IPS-NIHi11 (cell line): ENCODE results near the gene PARP12.

ENCODE experiments used
- DNase-seq: peaks from one replicate; pipeline ENCODE4 v3.0.0; 2012; ENCODE audit warnings: mixed read lengths, low spot score

Gene PARP12

DNA sequence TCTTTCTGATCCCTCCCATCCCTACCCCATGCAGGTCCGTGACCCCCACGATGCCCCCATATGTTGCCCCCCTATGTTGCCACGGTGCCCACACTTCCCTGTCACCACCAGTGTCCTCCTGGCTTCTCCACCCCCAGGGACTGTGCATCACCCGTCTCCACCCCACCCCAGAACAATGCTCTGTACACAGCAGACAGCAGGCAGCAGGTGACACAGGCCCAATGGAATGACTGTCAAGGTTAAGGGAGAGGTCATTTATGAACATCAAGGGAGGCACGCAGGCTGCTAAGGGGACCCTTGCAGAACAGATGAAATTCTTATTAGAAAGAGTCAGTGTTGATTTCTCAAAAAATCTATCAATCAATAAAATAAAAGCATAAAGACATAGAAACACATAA, 71.5 kb downstream of the PARP12 start:
- DNase-seq: no peak

DNA sequence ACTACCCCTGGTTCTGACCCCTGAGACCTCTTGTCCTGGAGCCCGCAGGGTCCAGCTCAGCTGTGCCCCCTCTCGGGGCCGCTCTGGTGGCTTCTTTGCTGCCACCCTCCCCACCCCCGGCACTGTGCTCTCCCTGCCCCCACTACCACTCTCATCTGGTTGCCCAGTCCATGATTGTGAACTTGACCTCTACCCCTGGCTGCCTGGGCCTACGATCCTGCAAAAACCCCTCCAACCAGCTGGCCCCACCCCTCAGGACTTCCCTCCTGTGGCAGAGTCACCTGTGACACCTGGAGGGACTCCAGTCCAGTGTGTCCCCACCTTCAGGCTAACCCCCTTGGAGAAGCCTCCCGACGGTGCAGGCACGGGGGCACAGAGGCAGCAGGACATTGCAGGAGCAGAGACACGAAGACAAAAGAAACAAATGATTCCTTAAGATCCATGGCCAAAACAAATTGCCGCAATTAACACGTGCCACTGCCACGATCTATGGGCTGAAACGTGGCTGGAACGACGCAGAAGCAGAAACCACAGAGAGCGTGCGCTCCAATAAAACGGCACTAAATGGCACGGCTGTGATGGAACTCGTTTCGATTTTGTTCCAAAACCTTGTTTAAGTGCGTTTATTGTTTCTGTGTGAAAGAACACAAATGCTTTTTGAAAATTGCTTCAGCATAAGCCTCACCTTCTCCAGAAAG, 72.0 kb downstream of the PARP12 start:
- no peak for DNase-seq

DNA sequence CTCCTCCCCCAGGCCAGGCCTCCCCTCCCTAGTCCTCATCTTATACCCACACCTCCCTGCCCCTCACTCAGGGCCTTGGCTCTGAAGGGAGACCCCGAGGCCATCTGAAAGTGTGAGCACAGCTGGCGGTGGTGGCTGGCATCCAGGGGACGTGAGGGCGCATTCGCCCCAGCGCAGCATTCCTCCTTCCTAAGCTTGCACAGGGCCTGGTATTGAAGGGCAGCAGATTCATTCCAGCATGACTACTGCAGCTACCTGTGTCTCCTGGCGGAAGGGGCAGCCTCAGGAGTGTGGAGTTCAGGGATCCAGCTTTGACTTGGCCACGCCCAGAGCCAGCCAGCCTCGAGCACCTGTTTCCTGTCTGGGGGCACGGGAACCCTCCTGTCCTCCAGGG, 72.6 kb downstream of the PARP12 start:
- DNase-seq: no peak

DNA sequence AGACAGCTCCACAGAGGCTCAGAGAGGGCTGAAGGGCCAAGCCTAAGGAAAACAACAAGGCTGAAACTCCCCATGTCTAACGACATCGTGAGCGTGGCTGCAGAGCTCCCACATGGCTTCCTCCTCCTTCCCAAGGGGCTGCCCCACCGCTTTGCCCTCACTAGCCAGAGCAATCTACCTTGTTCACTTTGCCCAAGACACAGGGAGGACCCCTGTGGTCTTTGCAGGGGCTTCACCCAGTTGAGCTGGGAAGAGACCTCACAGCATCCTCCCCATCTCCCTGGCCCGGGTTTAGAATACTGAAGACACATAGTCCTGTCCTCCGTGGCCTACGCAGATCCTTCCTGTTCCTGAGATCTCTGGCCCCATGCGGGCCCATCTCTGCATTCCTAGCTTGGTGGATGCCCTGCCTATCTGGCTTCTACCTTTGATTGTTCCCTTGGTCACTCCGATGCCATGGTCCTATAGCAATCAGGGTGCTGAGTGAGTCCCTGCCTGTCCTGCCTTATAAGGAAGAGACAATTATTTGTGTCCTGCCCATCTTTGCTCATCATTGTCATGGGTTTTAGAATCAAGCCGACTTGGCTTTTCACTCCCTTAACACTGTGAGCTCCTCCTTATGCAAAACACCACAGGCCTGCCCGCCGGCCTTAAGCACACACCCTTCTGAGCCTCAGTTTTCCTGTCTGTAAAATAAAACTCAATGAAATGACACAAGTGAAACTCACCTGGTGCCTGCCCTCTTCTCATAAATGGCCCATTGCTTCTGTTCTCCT, 73.2 kb downstream of the PARP12 start:
- DNase-seq: no peak

DNA sequence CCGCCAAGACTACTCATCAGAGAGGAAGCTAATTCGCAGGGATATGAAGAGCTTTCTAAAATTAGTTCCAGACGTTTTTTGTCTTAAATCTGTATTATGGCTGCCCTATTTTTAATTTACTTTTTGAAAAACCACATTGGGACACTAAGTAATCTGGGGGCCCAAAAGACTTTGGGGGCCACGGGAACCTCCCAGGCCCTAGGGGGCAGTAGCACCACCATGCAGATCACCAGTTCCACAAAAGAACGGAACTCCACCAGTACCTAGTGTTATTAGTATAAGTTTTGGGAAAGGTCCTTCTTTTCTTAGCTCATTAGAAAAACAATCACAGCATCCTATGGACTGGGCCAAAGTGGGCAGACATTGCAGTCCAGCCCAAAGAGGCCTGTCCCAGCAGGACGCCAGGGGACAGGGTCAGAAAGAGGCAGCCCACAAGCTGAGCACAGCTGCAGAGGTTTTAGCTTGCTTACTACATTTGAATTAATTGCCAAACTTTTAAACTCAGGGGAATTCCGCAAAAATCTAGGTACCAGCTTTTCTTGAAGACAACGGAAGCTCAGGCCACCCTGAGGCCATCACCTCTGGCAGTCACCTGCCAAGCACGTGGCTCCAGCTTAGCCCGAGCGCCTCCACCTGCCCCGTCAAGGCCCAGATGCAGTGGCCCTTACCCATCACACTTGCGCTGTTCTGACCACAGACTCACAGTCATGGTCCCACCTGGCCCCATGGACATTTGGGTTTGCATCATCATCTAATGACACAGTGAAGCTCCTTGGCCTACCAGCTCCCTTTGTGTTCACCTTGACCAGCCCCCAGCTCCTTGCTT, 74.8 kb downstream of the PARP12 start:
- no peak for DNase-seq

DNA sequence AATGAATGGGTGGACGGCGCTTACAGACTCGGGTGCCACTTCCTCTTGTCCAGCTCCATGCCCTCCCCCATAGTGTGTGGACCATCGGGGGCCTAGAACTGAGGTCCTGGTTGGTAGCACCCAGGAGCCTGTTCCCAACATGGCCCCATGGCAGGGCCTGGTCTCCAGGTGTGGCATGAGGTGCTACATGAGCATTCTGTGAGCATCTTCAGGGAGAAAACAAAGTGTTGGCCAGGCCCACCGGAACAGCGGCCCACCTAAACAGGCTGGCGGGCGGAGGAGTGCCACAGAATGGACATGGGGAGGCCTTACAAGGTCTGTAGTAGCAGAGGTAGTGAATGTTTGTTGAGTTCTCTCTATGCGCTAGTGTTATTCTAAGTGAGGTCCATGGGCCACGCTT, 76.9 kb downstream of the PARP12 start:
- no peak for DNase-seq

DNA sequence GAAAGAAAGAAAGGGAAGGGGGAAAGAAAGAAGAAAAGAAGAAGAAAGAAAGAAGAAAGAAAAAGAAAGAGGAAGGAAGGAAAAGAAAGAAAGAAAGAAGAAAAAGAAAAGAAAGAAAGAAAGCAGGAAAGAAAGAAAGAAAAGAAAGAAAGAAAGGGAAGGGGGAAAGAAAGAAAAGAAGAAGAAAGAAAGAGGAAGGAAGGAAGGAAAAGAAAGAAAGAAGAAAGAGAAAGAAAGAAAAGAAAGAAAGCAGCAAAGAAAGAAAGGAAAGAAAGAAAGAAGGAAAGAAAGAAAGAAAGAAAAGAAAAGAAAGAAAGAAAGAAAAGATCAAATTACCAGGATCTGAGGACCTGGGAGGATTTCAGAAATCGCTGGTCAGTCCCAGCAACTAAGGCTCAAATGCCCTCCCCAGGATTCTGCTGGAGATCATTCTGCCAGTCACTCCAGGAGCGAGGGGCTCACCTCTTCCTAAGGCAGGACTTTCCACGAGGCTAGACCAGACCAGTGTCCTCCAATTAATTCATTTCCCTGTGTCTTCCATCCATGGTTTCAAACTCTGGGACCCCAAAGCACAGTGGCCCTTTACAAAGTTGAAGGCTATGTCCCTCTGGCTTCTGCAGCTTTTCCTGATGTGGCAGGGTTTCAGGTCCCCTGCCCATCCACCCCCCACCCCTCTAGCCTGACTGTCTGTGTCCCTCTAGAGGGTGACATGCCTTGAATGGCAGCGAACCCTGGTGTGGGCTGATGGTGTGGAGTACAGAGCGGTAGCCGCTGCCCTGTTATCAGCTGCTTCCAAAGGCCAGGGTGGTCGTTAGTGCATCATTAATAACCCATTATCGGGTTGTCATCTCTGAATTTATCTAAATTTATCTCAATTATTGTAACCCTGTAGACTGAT, 77.9 kb downstream of the PARP12 start:
- no peak for DNase-seq

DNA sequence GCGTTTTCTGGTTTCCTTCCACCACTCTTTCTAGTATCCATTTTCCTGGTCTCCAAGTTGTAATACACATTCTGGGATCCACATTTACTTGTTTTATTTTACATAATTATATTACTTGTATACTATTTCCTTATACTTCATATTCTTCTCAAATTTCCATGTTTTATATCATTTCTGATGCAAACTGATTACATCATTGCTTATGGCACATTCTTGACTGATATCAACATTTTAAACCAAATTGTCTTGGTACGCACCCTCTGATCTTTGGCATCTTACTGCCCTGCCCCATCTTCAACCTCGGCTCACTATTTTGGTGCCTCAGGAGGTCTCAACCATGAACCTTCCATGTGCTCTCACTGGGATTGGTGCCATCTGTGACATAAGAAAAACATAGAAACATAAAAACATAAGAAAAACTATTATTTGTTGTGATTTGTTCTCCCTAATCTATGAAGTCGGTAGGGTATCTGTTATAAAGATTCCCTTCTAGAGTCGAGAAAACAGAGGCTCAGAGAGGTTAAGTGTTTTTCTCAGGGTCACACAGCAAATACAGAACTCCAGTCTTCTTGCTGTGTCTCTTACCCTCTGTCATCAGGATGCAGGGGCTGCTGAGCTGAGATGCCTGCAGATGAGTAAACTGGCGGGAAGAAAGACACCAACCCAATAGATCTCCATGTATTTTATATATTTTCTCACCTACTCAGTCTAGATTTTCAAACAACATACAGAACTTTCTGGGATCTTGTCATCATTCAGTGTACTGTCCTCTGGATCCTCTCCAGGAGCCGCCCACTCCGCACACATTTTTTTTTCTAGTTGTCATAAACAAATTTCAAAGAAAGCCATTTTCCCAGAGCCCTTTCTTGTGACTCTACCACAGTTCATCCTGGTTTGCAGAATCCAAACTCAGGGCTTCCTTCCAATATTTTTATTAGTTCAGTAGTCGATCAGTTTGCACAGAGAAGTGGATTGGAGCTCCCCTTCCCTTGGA, 79.5 kb downstream of the PARP12 start:
- DNase-seq: no peak

DNA sequence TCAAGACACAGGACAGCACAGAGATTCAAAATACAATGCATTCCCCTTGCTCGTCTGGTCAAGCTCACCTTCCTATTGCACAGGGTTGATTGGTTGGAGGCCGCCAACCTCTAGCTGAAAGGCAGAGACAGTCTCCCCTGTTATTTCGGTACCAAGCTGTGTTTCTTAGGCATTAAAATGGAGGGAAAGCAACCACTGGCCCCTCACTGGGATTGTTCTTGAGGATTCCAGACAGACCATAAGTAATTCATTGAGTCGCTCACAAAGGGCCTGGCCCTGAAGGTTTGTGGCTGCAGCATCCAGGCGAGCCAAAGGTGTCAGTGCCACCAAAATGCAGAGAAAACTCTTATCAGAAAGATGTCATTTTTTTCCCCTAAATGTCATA, 81.2 kb downstream of the PARP12 start:
- no peak for DNase-seq

DNA sequence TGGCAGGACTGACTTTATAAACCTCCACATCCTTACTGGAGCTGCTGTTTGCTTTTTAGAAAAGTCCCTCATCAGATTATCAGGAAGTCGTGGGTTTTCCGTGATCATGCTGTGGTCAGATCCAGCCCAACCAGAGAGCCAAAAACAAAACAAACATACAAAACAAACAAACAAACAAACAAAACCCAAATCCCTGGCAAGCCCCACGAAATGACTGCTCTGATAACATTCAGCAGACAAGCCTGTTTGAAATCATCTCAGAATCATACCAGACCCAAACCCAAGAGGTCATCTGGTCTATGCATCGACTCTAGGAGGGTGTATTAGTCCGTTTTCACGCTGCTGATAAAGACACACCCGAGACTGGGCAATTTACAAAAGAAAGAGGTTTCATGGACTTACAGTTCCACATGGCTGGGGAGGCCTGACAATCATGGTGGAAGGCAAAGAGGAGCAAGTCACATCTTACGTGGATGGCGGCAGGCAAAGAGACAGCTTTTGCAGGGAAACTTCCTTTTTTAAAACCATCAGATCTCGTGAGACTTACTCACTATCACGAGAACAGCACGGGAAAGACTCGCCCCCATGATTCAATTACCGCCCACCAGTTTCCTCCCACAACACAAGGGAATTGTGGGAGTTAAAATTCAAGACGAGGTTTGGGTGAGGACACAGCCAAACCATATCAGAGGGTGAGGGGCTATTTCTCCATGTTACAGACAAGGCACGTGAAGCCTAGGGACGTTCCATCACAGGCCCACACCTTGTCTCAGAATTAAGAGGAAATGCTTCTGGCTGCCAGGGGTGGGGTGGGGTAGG, 85.7 kb downstream of the PARP12 start:
- no peak for DNase-seq

DNA sequence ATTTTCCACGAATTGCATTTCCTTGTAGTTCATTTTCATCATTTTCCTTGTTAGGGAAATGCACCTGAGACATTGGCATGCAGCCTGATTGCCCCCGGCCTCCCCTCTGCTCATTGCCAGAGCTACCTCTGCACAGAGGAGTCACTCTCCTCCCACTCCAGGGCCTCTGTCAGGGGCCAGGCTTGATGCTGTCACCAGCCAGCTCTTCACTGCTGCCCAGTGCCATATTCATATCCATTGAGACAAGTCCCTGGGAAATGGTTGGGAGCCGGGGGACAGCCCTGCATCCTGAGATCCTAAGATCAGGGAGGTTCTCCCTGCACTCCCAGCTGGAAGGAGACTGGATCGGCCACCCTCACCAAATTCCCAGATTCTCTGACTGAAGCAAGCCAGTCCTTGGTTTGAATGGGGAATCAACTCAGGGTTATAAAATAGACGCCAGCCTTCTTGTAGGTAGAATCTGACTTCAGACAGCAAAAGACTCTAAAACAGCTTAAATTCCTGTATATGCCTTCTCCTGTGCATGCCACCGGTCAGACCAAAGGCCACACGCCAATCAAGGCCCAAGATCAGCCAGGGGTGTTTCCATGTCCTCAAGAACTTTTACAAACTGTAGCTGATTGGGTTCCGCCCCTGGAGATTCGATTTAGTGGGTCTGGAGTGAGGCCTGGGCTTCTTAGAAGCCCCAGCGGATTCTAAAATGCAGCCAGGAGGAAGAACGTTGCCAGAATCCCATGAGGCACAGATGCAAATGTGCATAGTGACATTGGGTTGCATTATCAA, 86.5 kb downstream of the PARP12 start:
- DNase-seq: no peak

DNA sequence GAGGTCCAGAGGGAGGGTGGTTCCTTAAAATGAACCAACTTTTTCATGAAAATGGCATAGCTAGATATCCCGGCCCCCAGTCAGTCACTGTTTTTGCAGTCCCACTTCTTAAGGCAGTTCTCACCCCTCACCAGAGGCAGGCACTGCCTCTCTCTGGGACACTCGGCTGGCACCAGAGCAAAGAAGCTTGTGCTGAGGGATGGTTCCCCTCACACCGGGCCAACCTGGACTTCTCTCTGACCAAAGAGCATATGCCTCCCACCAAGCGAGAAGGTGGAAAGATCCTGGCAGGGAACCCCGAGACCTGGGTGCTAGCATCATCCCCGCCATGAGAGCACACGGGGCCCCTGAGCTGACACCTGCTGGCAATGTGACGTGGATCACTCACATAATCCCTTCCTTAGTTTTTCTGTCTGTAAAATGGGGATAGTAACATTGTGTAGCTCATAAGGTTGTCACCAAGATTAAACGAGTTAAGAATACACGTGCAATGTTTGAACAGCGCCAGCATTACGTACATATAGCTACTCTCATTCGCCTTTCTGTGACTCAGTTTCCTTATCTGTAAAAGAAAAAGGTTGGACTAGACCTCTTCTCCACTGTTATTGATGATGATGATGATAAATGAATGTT, 88.5 kb downstream of the PARP12 start:
- no peak for DNase-seq
